Anterior cingulate cortex (tissue), 58 donors: ENCODE measurements around the gene CDKN2B-AS1.

Experiments used
- DNase-seq, 58 donors: peaks; one replicate each; lab custom pipeline; 2025; lab: John Stamatoyannopoulos, UW

The CDKN2B-AS1 gene

DNA sequence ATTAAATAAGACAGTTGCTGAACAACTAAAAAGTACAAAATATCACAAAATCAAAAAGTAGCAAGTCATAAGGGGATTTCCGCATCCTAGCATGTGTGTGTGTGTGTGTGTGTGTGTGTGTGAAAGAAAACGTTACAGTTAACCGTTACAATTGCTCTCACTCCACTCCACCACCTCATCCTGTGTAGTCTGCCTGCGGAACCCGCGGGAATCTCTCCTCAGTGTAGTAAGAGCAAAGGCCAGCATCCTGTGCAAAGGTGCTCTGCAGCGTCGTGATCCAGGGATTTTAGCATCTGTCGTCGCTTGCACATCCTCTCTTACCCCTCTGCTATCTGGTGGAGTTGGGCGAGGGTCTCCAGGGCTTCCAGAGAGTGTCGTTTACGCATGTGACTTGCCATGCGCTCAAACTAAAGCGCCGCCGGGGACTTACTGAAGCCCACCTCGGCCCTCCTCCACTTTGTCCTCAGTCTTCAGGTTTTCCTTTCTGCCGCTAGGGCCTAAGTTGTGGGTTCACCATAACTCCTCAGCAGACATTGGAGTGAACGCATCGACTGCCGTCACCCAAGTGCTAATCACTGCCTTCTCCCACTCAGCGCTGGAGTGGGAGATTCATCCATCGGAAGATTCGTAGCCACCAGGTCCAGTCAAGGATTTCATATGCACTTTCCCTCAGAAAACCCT lies 10.6 kb downstream of the CDKN2B-AS1 start:
- no peak for DNase-seq

DNA sequence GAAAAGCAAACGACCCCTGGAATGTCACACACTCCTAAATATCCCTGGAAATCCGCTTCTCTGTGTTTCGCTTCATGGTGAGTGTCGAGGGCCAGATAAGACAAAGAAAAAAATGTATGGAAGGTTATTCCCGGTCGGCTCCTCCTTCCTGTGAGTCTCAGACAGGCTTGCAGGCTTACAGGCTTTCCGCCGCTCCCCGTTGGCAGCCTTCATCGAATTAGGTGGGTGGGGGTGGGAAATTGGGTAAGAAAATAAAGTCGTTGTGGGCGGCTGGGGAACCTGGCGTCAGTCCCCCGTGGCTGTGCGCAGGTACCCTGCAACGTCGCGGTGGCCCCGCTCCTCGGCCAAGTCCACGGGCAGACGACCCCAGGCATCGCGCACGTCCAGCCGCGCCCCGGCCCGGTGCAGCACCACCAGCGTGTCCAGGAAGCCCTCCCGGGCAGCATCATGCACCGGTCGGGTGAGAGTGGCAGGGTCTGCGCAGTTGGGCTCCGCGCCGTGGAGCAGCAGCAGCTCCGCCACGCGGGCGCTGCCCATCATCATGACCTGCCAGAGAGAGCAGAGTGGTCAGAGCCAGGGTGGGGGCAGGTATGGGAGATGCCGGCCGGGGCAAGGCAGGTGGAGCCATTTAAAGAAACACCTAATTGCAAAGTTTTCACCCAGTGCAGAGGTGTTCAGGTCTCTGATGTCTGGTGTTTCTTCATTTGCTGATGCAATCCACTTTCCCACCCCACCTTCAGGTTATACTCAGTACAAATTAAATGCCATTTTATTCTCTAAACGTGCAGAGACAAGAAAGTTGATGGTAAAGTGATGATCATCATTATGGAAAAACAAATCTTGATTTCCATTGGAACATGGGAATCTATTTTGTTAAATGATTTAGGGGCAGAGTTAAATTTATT lies 11.4 kb downstream of the CDKN2B-AS1 start:
- DNase-seq = no peak

DNA sequence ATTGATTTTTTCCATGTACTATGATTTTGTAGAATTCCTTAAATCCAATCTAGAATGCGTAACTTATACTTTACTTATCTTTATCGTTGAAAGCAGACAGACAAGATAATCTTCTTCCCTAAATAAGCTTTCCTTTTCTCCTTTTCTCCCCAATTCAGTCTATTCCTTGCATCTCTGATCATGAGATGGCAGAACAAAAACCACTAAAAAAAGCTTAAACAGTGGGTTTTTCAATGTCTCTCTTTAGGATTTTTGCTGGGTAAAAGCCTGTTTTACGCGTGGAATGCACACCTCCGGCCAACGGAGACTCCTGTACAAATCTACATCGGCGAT lies 13.8 kb downstream of the CDKN2B-AS1 start:
- DNase-seq = no peak

DNA sequence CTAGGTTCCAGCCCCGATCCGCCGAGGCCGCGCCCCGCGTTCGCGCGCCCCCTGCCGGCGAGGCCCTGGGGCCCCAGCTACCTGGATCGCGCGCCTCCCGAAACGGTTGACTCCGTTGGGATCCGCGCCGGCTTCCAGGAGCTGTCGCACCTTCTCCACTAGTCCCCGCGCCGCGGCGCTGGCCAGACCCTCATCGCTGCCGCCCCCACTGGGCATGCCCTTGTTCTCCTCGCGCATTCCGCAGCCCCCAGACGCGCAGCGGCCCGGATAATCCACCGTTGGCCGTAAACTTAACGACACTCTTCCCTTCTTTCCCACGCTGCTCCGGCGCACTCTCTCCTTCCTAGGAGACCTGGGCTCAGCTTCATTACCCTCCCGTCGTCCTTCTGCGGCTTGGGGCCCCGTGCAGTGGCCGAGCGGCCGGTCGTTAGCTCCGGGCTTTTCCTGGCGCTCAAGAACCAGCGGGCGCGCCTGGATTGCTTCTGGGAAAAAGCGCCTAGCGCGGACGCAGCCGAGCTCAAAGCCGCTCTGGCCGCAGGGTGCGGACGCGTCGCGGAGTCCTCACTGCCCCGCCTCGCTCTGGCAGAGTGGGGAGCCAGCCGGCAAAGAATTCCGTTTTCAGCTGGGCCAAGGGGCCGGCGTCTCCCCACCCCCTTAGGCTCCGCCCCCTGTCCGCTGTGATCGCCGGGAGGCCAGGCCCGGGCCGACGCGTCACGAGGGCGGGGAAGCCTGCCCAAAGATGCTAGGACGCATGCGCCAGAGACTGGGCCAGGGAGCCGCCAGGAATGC lies 14.3 kb downstream of the CDKN2B-AS1 start, which contains the start of gene CDKN2B:
Gene CDKN2B (minus strand): TSS at position 589 of the 789 bp plus-strand sequence. CDS start 352 bp downstream, at position 237.
- peak in 57 of 58 donors; percentile 21 to 94 (median 82) for DNase-seq

DNA sequence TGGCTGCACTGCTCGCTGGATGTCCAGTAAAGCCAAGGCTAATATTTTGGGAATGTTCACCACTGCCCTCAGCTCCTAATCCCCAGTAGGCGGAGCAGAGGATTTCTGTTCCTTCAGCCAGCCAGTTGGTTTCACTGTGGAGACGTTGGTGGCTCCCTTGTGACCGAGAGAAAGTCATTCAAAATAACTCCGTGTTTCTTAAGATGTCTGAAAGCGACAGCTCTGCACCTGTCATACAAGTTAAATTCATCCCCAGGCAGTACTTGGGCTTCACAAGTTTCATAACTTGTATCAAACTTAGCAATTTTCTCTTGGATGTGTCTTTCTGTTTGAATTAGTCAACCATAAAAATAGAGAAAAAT lies 14.9 kb downstream of the CDKN2B-AS1 start:
- no peak for DNase-seq

DNA sequence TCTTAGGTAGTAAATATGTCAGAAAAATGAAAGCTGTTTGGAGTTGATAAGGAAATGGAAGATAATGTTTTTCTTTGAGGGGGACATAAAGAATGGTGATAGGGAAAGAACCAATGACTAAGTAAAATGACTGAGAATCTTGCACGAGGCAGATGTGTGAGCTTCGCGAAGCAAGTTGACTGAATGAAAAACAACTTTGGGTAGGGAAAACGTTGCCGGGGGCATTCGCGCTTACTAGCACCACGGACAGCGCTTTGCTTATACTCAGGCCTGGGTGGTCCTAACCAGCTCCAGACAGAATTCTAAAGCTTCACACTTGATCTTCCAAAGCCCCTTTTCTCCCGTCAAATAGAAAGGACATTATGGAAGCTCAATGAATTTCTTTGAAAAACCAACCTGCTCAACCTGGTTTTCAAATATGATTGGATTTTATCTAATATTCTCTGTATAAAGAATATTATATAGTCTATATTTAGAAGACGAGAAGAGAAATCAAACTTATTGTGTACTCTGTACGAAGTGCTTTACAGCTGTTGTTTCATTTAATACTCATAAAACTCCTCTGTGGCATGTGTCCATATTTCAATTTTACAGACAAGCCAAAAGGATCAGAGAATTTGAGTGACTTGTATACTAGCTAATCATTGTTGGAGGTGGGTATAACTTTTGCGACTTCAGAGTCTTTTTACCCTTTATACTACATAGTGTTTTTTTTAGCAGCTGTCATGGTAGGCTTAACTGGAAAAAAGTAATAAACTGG lies 16.5 kb downstream of the CDKN2B-AS1 start:
- no peak for DNase-seq

DNA sequence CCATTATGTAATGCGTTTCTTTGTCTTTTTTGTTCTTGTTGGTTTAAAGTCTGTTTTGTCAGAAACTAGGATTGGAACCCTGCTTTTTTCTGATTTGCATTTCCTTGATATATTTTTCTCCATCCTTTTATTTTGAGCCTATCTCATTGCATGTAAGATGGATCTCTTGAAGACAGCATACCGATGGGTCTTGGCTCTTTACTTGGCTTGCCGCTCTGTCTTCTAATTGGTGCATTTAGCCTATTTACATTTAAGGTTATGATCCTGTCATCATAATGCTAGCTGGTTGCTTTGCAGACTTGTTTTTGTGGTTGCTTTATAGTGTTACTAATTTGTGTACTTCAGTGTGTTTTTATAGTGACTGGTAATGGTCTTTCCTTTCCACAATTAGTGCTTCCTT lies 27.8 kb downstream of the CDKN2B-AS1 start:
- no peak for DNase-seq

DNA sequence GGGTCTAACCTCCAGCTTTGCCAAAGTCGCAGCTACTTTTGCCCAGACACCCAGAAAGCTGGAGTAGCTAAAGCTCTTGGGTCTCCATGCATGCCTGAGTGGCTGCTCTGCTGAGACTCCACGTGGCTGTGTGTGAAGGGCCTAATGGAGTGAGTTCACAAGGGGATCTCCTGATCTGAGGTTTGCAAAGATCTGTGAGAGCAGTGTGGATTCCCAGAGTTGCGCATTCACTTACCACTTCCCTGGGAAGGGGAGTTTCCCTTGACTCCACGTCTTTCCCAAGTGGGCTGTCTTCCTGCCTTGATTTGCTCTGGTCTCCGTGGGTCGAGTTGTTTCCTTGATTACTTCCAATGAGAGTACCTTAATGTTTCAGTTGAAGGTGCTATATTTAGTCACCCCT lies 32.1 kb downstream of the CDKN2B-AS1 start:
- DNase-seq = no peak

DNA sequence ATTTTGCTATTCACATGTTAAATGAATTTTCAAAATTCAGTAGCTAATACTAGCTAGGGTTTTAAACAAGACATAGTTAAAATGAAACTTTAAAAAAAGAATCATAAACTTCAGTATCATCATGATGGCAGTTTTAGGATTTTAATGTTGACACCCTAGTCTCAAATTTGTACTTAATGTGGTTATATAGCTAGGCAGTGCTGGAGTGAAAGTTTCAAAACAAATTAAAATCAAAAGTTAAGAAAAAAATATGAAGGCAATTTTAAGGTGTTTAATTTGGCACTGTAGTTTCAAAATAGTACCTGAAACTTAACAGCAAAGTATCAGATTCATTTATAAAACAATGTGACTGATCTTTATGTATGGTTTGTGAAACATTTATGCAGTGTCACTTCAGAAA lies 33.8 kb downstream of the CDKN2B-AS1 start:
- no peak for DNase-seq

DNA sequence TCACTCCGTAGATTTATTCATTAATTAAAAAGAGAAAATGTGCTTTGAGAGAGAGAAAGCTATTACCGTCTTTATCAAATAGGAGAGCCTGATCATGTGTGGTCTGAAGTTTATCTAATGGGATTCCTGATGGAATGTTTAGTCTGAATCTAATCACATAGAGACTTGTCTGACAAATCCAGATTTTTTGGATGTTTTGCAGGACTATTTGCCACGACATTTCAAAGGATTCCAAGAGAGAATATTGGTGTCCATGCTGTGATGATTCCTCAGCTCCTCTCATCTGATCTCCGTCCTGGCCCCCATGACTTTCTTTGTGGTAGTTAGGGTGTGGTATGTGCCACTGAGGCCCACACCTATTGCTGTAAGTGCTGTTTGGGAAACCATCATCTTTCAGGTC lies 34.6 kb downstream of the CDKN2B-AS1 start:
- no peak for DNase-seq

DNA sequence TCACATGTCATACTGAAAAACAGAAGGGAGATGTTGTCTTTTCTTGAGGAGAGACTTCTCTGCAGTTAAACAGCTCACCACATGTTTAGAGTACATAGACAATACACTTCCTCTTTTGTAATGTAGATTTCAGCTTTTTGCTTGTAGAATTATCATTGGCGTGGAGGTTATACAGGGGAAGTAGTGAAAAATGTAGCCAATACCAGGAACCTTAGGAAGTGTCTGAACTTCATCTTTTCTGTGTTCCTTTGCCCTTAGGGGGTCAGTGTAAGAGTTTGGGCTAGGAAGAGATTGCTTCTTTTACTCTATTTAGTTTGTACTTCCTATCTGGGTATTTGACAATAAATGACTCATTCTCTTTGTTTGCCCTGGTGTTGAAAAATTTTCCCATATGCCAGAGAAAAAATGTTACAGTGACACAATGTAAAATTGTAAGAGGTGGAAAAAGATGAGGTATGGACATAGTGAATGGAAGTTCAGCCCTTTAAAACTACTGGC lies 35.6 kb downstream of the CDKN2B-AS1 start:
- DNase-seq = no peak

DNA sequence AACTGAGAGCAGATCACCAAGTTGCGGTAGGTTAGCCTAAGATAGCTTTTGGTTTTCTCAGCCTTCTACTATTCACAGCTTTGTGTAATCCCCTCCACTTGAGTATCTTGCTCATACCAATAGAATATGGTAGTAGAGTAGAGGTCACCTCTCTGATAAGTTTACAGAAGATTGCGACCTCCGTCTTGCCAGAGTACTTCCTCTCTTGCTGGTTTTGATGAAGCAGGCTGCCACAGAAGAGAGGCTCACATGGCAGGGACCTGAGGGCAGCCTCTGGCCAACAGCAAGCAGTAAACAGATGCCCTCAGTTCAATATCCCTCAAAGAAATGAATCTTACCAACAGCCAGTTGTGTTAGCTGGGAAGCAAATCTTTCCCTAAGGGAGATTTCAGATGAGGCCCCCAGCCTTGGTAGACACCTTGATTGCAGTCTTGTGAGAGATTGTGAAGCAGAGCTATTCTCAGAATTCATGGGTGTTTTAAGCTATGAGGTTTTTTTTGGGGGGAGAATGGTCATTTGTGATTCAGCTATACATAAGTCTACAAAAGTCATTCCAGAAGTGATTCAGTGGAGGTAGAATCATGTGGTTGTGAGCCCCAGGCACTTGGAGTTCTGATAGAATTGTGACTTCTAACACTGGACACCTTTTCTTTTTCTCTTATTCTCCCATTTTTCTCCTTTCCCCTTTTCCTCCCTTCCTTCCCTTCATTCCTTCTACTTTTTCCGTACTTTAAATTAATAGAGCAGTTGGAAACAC lies 37.2 kb downstream of the CDKN2B-AS1 start:
- DNase-seq = no peak

DNA sequence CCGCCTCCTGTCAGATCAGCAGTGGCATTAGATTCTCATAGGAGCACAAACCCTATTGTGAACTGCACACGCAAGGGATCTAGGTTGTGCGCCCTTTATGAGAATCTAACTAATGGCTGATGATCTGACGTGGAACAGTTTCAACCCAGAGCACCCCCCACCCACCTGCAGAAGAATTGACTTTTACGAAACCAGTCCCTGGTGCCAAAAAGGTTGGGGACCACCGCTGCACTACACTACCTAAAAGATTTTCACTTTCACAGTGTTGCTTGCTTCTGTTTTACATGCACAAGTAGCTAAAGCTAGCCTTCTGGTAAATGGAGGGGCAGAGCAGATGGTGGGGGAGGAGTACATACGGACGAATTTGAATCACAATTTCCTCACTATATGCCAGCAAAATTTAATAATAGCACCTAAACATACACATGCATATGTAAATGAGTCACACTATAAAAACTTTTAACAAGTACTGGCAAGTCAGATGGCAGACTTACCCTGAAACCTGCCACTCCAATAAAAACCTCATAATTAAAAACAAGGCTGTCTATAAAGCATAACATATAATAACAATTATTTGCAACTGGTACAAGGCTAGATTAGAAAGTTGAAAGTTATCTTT lies 38.5 kb downstream of the CDKN2B-AS1 start:
- no peak for DNase-seq

DNA sequence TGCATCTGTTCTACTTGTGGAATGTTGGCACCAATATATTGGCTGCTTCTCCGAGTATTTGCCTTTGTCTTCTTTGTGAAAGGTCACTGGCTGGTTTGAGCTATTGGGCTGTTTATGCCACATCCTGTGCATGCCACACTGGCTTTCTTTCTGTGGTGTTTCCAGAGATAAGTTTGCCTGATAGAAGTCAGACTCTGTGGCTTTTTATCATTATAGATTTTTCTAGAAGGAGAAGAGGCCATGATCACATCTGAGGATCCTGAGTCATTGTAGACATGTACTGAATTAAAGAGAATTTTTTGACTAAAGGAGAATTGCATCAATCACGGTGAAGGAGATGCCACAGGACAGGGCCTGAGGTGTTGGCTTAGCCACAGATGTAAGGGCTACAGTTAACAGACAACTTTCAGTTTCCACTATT lies 41.0 kb downstream of the CDKN2B-AS1 start:
- no peak for DNase-seq

DNA sequence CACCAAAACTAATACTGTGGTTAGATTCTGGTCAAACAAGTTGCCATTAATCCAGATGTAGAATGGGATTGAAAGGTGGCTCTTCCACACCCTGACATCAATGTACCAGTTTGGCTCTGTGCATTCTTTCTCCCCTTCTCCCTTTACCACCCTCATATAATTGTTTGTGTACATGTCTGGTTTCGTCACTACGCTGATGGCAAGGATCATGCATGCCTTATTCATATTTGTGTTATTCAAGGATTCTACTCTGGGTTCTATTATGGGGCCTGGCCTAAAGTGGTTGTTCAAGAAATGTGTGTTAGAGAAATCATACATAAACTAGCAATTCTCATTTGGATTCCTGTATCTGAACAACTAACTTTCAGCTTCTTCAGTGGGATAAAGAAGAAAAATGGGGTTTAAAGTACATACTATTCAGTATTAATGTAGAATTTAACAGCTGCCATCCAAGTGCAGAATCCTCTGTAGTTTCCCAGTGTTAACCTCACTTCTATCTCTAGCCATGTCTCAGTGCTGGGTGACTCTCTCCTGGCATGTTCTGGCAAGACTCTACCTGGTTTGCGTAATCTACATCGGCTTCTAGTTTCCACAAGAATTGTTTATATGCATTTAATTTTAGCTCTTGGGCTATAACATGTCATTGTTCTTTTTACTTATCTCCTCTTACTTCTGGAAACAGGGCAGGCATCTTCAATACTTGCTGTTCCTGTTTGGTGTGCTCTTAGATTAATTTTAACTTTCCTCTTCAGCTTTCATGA lies 42.5 kb downstream of the CDKN2B-AS1 start:
- no peak for DNase-seq

DNA sequence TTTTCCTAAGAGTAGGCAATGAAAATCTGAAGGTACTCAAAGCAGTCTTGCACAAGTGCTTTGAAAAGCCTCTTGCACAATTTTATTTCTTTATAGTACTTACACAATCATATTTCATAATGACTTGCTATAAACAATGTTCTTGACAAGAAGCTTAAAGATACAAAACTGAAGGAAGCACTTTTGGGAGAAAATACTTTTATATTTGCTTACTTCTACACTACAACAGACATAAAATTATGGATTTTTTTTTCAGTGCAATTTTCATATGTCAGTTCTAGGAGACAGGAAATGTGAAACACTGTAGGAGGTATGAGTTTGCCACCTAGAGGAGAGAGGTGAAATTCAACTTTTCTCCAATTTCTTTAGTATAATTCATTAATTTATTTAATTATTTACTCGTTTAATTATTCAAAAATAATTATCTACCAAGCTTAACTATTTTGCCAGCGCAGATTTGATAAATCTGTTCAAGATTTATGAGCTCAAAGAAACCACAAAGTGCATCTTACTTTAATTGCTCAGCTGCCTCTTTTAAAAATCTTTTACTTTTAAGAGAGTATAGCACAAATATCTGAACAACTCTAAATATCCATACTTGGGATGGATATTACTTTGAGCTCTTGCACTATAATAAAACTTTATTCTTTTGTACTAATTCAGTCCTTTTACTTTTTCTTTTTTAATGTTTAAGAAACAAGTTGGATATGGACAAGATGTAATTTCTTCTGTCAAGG lies 43.5 kb downstream of the CDKN2B-AS1 start:
- DNase-seq = no peak

DNA sequence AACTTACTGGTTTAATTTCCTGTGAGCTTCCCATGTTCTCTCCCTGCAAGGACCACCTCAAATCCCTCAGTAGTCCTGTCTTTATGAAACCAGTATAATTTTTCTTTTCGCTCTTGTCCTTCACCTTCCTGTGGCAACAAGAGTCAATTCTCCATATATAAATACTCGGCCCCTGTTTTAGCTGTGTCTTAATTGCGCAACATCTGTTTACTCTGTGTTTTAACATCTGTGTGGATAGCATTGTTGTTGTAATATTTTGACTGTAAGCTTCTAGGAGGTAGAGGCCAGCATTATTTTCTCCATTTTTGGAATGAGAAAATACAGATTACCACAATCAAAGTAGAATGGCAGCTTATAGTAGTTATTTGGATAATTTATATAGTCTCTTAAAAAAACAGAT lies 44.7 kb downstream of the CDKN2B-AS1 start:
- DNase-seq = no peak

DNA sequence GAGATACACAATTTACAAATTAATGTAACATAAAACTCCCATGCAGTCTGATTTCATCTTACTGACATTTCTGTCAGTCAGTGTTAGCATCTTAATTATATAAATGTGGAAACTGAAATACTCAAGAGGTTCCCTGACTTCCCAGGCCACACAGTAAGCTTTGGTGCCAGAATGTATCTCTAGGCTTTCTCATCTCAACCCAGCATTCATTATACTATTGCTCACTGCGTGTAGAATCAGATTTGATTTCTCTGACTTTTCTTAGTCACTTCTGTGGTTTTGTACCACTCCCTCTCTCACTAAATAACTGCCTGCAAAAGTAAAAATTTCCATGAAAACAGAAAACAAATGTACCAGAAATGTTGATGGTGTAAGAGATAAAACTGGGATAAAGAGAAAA lies 46.2 kb downstream of the CDKN2B-AS1 start:
- DNase-seq = no peak
